SK-N-SH treated with all-trans-retinoic acid at 6 μM for 48 hours (cell line): Measurements from ENCODE around the gene FTCDNL1.

Experiments
- ATAC-seq: fragments of 200-7000 bp; cut with Tn5 transposase; 3 replicates; pipeline ENCODE4 v1.9.1; 2020; ENCODE audit warnings: mild to moderate bottlenecking, moderate library complexity
- ARNTL ChIP-seq: fragments of 450-650 bp; formaldehyde crosslinking; IDR thresholded peaks from 2 replicates; pipeline ENCODE4 v1.5.0; 2020; ENCODE audit warnings: low read depth, mild to moderate bottlenecking, moderate library complexity, borderline replicate concordance
- BACH2 ChIP-seq: fragments of 250-450 bp; sonication (Bioruptor Pico); IDR thresholded peaks from 2 replicates; pipeline ENCODE4 v1.9.0; 2021; ENCODE audit warnings: mild to moderate bottlenecking, borderline replicate concordance
- CSDC2 ChIP-seq: fragments of 250-450 bp; sonication (Bioruptor Pico); IDR thresholded peaks from 2 replicates; pipeline ENCODE4 v1.5.0; 2020; ENCODE audit warnings: mild to moderate bottlenecking, moderate library complexity
- CSRNP3 ChIP-seq: fragments of 250-450 bp; sonication (Bioruptor Pico); IDR thresholded peaks from 2 replicates; pipeline ENCODE4 v1.5.1; 2021; ENCODE audit warnings: mild to moderate bottlenecking, moderate library complexity
- GLIS3 ChIP-seq: fragments of 250-450 bp; sonication (Bioruptor Pico); IDR thresholded peaks from 2 replicates; pipeline ENCODE4 v1.5.0; 2020; ENCODE audit warnings: mild to moderate bottlenecking, moderate library complexity
- ISL1 ChIP-seq: fragments of 250-450 bp; sonication (Bioruptor Pico); IDR thresholded peaks from 2 replicates; pipeline ENCODE4 v2.1.2; 2022; ENCODE audit warnings: mild to moderate bottlenecking, moderate library complexity
- OSR1 ChIP-seq: fragments of 250-450 bp; sonication (Bioruptor Pico); IDR thresholded peaks from 2 replicates; pipeline ENCODE4 v1.8.0; 2022; ENCODE audit warnings: moderate library complexity, mild to moderate bottlenecking, inconsistent platforms
- POU6F1 ChIP-seq: fragments of 250-450 bp; sonication (Bioruptor Pico); IDR thresholded peaks from 2 replicates; pipeline ENCODE4 v1.8.0; 2021; ENCODE audit warnings: low read depth, mild to moderate bottlenecking, moderate library complexity, borderline replicate concordance
- PPARA ChIP-seq: fragments of 250-450 bp; sonication (Bioruptor Pico); IDR thresholded peaks from 2 replicates; pipeline ENCODE4 v1.5.0; 2020; ENCODE audit warnings: mild to moderate bottlenecking, borderline replicate concordance
- RARB ChIP-seq: fragments of 250-450 bp; sonication (Bioruptor Pico); IDR thresholded peaks from 2 replicates; pipeline ENCODE4 v1.8.0; 2021; ENCODE audit warnings: mild to moderate bottlenecking, moderate library complexity
- TCF4 ChIP-seq: fragments of 250-450 bp; sonication (Bioruptor Pico); IDR thresholded peaks from 2 replicates; pipeline ENCODE4 v1.8.0; 2021; ENCODE audit warnings: mild to moderate bottlenecking, moderate library complexity, borderline replicate concordance
- TOX ChIP-seq: fragments of 250-450 bp; sonication (Bioruptor Pico); IDR thresholded peaks from 2 replicates; pipeline ENCODE4 v1.8.0; 2021; ENCODE audit warnings: mild to moderate bottlenecking, moderate library complexity, borderline replicate concordance
- TSHZ2 ChIP-seq: fragments of 250-450 bp; sonication (Bioruptor Pico); IDR thresholded peaks from 2 replicates; pipeline ENCODE4 v1.5.0; 2020; ENCODE audit warnings: mild to moderate bottlenecking, moderate library complexity
- ZC3H10 ChIP-seq: fragments of 250-450 bp; sonication (Bioruptor Pico); IDR thresholded peaks from 2 replicates; pipeline ENCODE4 v1.5.1; 2021; ENCODE audit warnings: mild to moderate bottlenecking, moderate library complexity
- ZFP3 ChIP-seq: fragments of 250-450 bp; sonication (Bioruptor Pico); IDR thresholded peaks from 2 replicates; pipeline ENCODE4 v1.5.0; 2020; ENCODE audit warnings: mild to moderate bottlenecking, moderate library complexity
- ZFP30 ChIP-seq: fragments of 450-650 bp; formaldehyde crosslinking; IDR thresholded peaks from 2 replicates; pipeline ENCODE4 v1.5.0; 2022; ENCODE audit warnings: mild to moderate bottlenecking, moderate library complexity
- ZNF70 ChIP-seq: fragments of 450-650 bp; formaldehyde crosslinking; IDR thresholded peaks from 2 replicates; pipeline ENCODE4 v1.5.0; 2020; ENCODE audit warnings: mild to moderate bottlenecking, moderate library complexity
- ZNF8 ChIP-seq: fragments of 450-650 bp; formaldehyde crosslinking; IDR thresholded peaks from 2 replicates; pipeline ENCODE4 v1.5.0; 2020; ENCODE audit warnings: mild to moderate bottlenecking, moderate library complexity

FTCDNL1 gene

GRCh38 chr2:199850718-199851500 is at the start of gene FTCDNL1:
FTCDNL1 (minus strand) TSS chr2:199851192; CDS start chr2:199848962, 2,230 bp downstream.
- TF ChIP-seq ZFP3 (CRISPR knock-in tag) (no peak), ZFP30 (CRISPR knock-in tag) (no peak), TSHZ2 (no peak)

GRCh38 chr2:199896617-199897016 is 45.6 kb upstream of the FTCDNL1 start:
- no peak for ATAC-seq
- no peak for TF ChIP-seq ISL1 (CRISPR knock-in tag)
- TF ChIP-seq POU6F1, result no peak
- no peak for TF ChIP-seq TCF4
- no peak for TF ChIP-seq CSRNP3 (CRISPR knock-in tag)
- no peak for TF ChIP-seq CSDC2
- no peak for TF ChIP-seq ZNF70 (CRISPR knock-in tag)
- no peak for TF ChIP-seq PPARA
- TF ChIP-seq TSHZ2, result no peak
- no peak for TF ChIP-seq ZNF8 (CRISPR knock-in tag)
- TF ChIP-seq RARB (CRISPR knock-in tag), result no peak
- TF ChIP-seq GLIS3 (CRISPR knock-in tag), result no peak
- TF ChIP-seq ZC3H10 (CRISPR knock-in tag), result no peak
- no peak for TF ChIP-seq OSR1
- TF ChIP-seq TOX (CRISPR knock-in tag), result no peak
- no peak for TF ChIP-seq BACH2 (CRISPR knock-in tag)
- no peak for TF ChIP-seq ARNTL (CRISPR knock-in tag)
- TF ChIP-seq, all 23 proteins: peak for 0

More at GRCh38 chr2:199850718-199851500, at the start of gene FTCDNL1:
- peak; percentile 75 for ATAC-seq

GRCh38 chr2:199895406-199895805 is 44.4 kb upstream of the FTCDNL1 start:
- ATAC-seq, result no peak
- TF ChIP-seq PPARA, result no peak
- TF ChIP-seq ZNF8 (CRISPR knock-in tag), result no peak
- no peak for TF ChIP-seq TOX (CRISPR knock-in tag)
- TF ChIP-seq POU6F1, result no peak
